GM23338 (cell line): ENCODE data around the gene ADGRB3. TPM values are rescaled to one million over a fixed set of nuclear protein-coding genes. Genes with fewer than 3 reads are reported as not detected.

Source experiments
- ATAC-seq: fragments of 200-7000 bp; cut with Tn5 transposase; 3 replicates; pipeline ENCODE4 v1.9.1; 2020
- DNase-seq: peaks from one replicate; pipeline ENCODE4 v3.0.0-alpha.2; 2015; ENCODE audit warnings: low spot score
- H2AFZ ChIP-seq: fragments of 200-600 bp; sonication (generic); 2 replicates; pipeline ENCODE4 v1.8.0; 2016; ENCODE audit warnings: antibody characterized with exemption, mild to moderate bottlenecking, moderate library complexity
- H3F3A ChIP-seq: fragments of 200-600 bp; sonication (generic); replicated peaks from 2 replicates; pipeline ENCODE4 v1.8.0; 2017; ENCODE audit warnings: antibody characterized with exemption, mixed run types, low read depth
- H3K27ac ChIP-seq: fragments of 200-600 bp; sonication (generic); 2 replicates; pipeline ENCODE4 v1.6.1; 2016; ENCODE audit warnings: low read depth
- H3K27me3 ChIP-seq: fragments of 200-600 bp; sonication (generic); 2 replicates; pipeline ENCODE4 v1.8.0; 2016; ENCODE audit warnings: mild to moderate bottlenecking, mixed run types, moderate library complexity; ENCODE audit not compliant: insufficient read depth
- H3K36me3 ChIP-seq: fragments of 200-600 bp; sonication (generic); 2 replicates; pipeline ENCODE4 v1.8.0; 2016; ENCODE audit warnings: mild to moderate bottlenecking; ENCODE audit not compliant: insufficient read depth
- H3K4me1 ChIP-seq: fragments of 200-600 bp; sonication (generic); 2 replicates; pipeline ENCODE4 v1.8.0; 2016; ENCODE audit warnings: mild to moderate bottlenecking, moderate library complexity; ENCODE audit not compliant: insufficient read depth
- H3K4me2 ChIP-seq: fragments of 200-600 bp; sonication (generic); 2 replicates; pipeline ENCODE4 v1.7.1; 2017; ENCODE audit warnings: mixed run types
- H3K4me3 ChIP-seq: fragments of 200-600 bp; sonication (generic); 2 replicates; pipeline ENCODE4 v1.6.1; 2016; ENCODE audit warnings: mixed run types
- H3K79me2 ChIP-seq: fragments of 200-600 bp; sonication (generic); replicated peaks from 2 replicates; pipeline ENCODE4 v1.8.0; 2017; ENCODE audit warnings: mild to moderate bottlenecking; ENCODE audit not compliant: insufficient read depth
- H3K9me2 ChIP-seq: fragments of 200-600 bp; sonication (generic); 2 replicates; pipeline ENCODE4 v1.8.0; 2017; ENCODE audit not compliant: insufficient read depth
- H4K20me1 ChIP-seq: fragments of 200-600 bp; sonication (generic); replicated peaks from 2 replicates; pipeline ENCODE4 v1.8.0; 2017; ENCODE audit warnings: mild to moderate bottlenecking; ENCODE audit not compliant: insufficient read depth
- H3K27ac Mint-ChIP-seq: 2 replicates; pipeline ENCODE4 v1.8.0; 2020; ENCODE audit warnings: inconsistent platforms, mild to moderate bottlenecking, moderate library complexity, mixed read lengths
- H3K27me3 Mint-ChIP-seq: 3 replicates; pipeline ENCODE4 v1.8.0; 2022; ENCODE audit warnings: low read depth, mild to moderate bottlenecking, moderate library complexity, mixed read lengths, inconsistent platforms; ENCODE audit not compliant: insufficient read depth, poor library complexity
- H3K36me3 Mint-ChIP-seq: 3 replicates; pipeline ENCODE4 v1.8.0; 2021; ENCODE audit warnings: low read depth, mild to moderate bottlenecking, inconsistent platforms, moderate library complexity, mixed read lengths
- H3K4me1 Mint-ChIP-seq: 3 replicates; pipeline ENCODE4 v1.8.0; 2020; ENCODE audit warnings: mild to moderate bottlenecking, inconsistent platforms, mixed read lengths
- H3K4me3 Mint-ChIP-seq: 3 replicates; pipeline ENCODE4 v1.8.0; 2021; ENCODE audit warnings: moderate library complexity, mild to moderate bottlenecking, inconsistent platforms, mixed read lengths
- H3K9me3 Mint-ChIP-seq: 3 replicates; pipeline ENCODE4 v1.8.0; 2020; ENCODE audit warnings: moderate library complexity, mild to moderate bottlenecking, inconsistent platforms, mixed read lengths
- CREB1 ChIP-seq: fragments of 250-450 bp; sonication (Bioruptor Pico); IDR thresholded peaks from 2 replicates; pipeline ENCODE4 v1.5.0; 2020; ENCODE audit warnings: low read depth, mild to moderate bottlenecking, moderate library complexity
- CTCF ChIP-seq, 2 experiments: fragments of 200-600 bp in 1 of 2; sonication (generic) in 1 of 2; conservative IDR thresholded peaks; 2 replicates each; pipeline versions ENCODE4 v1.5.1 to v1.6.1; 2016 to 2017; ENCODE audit warnings: antibody characterized with exemption in 2 of 2, low read depth in 2 of 2, mild to moderate bottlenecking in 2 of 2, moderate library complexity in 1 of 2
- ETS1 ChIP-seq: IDR thresholded peaks from 2 replicates; pipeline ENCODE4 v1.6.1; 2016; ENCODE audit warnings: antibody characterized with exemption
- EZH2 ChIP-seq: fragments of 200-600 bp; sonication (generic); IDR thresholded peaks from one replicate; pipeline ENCODE4 v1.8.0; 2017; ENCODE audit warnings: antibody characterized with exemption, mild to moderate bottlenecking, low read depth; ENCODE audit not compliant: unreplicated experiment
- EZH2phosphoT487 ChIP-seq: fragments of 200-600 bp; sonication (generic); IDR thresholded peaks from one replicate; pipeline ENCODE4 v1.8.1; 2018; ENCODE audit warnings: antibody characterized with exemption; ENCODE audit not compliant: unreplicated experiment
- POLR2AphosphoS5 ChIP-seq: IDR thresholded peaks from 2 replicates; pipeline ENCODE4 v1.6.1; 2016; ENCODE audit warnings: antibody characterized with exemption, low read depth
- REST ChIP-seq: IDR thresholded peaks from one replicate; pipeline ENCODE4 v1.6.1; 2018; ENCODE audit warnings: antibody characterized with exemption; ENCODE audit not compliant: unreplicated experiment
- STAT1 ChIP-seq: IDR thresholded peaks from one replicate; pipeline ENCODE4 v1.6.1; 2016; ENCODE audit warnings: antibody characterized with exemption; ENCODE audit not compliant: unreplicated experiment
- ZNF331 ChIP-seq: fragments of 250-450 bp; sonication (Bioruptor Pico); IDR thresholded peaks from 2 replicates; pipeline ENCODE4 v1.5.0; 2020; ENCODE audit warnings: low read depth, mild to moderate bottlenecking, moderate library complexity
- polyA plus RNA-seq: library from polyadenylated mRNA; unstranded; fragments of >200 nt; fragmentation: Nextera tagmentation; extraction: Ambion mirVana; gene quantifications from 2 replicates; pipeline ENCODE4 v1.2.1, GENCODE V29; 2016
- total RNA-seq: library from RNA; depleted of rRNA; stranded (reverse); fragments of >200 nt; shearing (Covaris generic); gene quantifications from 2 replicates; pipeline ENCODE4 v1.2.3, GENCODE V29; 2014

Gene ADGRB3
- total and polyA plus RNA-seq, 2 experiments from 2014 or later: 0.92 to 4.0 TPM

GRCh38 chr6:68642081-68642480, 7.0 kb downstream of the ADGRB3 start:
- Histone ChIP-seq H3K4me3 (no peak overlapping the region), H3K27me3 (peaks cover 26% of the 10 kb centered on the region), H3K79me2 (no peaks in the 10 kb centered on the region; the same call in 1 of the 2 replicates), H3K36me3 (no peaks in the 10 kb centered on the region), H3K9me2 (no peaks in the 10 kb centered on the region), H2AFZ (no peak overlapping the region), H3F3A (no peaks in the 10 kb centered on the region), H4K20me1 (no peaks in the 10 kb centered on the region), H3K4me1 (peaks cover 15% of the 10 kb centered on the region), H3K4me2 (no peak overlapping the region), H3K27ac (no peak overlapping the region)
- H3K27ac Mint-ChIP-seq: no peak overlapping the region
- ATAC-seq: no peak
- H3K4me1 Mint-ChIP-seq: peaks cover 27% of the 10 kb centered on the region
- H3K36me3 Mint-ChIP-seq: no peaks in the 10 kb centered on the region
- H3K27me3 Mint-ChIP-seq: peaks cover 13% of the 10 kb centered on the region
- H3K4me3 Mint-ChIP-seq: no peak overlapping the region
- TF ChIP-seq POLR2AphosphoS5: no peak
- no peak for TF ChIP-seq REST
- no peak for TF ChIP-seq ZNF331
- no peak for TF ChIP-seq CTCF (conservative IDR thresholded peaks at IDR 0.05; ENCODE audit: low read depth in 2 of 2)
- no peak for TF ChIP-seq ETS1
- no peak for TF ChIP-seq CREB1
- no peak for TF ChIP-seq STAT1
- no peak for TF ChIP-seq EZH2phosphoT487
- DNase-seq: no peak
- H3K9me3 Mint-ChIP-seq: no peaks in the 10 kb centered on the region

GRCh38 chr6:68642977-68643376, 7.9 kb downstream of the ADGRB3 start:
- Mint-ChIP-seq H3K27me3 (peaks cover 12% of the 10 kb centered on the region), H3K27ac (no peak overlapping the region), H3K4me3 (no peak overlapping the region), H3K36me3 (no peaks in the 10 kb centered on the region), H3K9me3 (no peaks in the 10 kb centered on the region), H3K4me1 (peaks cover 26% of the 10 kb centered on the region)
- Histone ChIP-seq H3K9me2 (no peaks in the 10 kb centered on the region), H3K4me2 (no peak overlapping the region), H3K27ac (no peak overlapping the region), H3K36me3 (no peaks in the 10 kb centered on the region), H3K79me2 (no peaks in the 10 kb centered on the region; the same call in 1 of the 2 replicates), H3F3A (no peaks in the 10 kb centered on the region), H3K27me3 (peaks cover 21% of the 10 kb centered on the region), H4K20me1 (no peaks in the 10 kb centered on the region), H3K4me3 (no peak overlapping the region), H2AFZ (no peak overlapping the region), H3K4me1 (peaks cover 11% of the 10 kb centered on the region)
- DNase-seq (no peak), ATAC-seq (no peak)
- TF ChIP-seq EZH2phosphoT487: no peak
- TF ChIP-seq POLR2AphosphoS5: no peak
- TF ChIP-seq CREB1: no peak
- TF ChIP-seq REST: no peak
- no peak for TF ChIP-seq EZH2
